SHP77 (cell line): ENCODE data around the gene SS18.
A peak's percentile ranks its signal among the peaks of the same experiment; 100 is the strongest.
"Not testable (repeated sequence)": the region's sequence is repeated elsewhere in the genome, so short reads cannot be mapped to it uniquely, and the experiment has no call there.

Source experiments
- DNase-seq, 2 experiments: peaks; one replicate each; lab custom pipeline; 2025; lab: John Stamatoyannopoulos, UW

The SS18 gene

GRCh38 chr18:26090130-26091046, at the start of gene SS18:
Gene SS18 (minus strand): TSS chr18:26090613. CDS start chr18:26090569, 44 bp downstream.
- peak; percentile 86 to 92 for DNase-seq

- no peak for DNase-seq
Measured at GRCh38 chr18:26135548-26135947, 45.1 kb upstream of the SS18 start.

- no peak for DNase-seq
Measured at GRCh38 chr18:26134107-26134506, 43.7 kb upstream of the SS18 start.

GRCh38 chr18:26133652-26134051, 43.2 kb upstream of the SS18 start, which contains the start of gene PSMA8:
Gene PSMA8 (plus strand): TSS chr18:26133869. CDS start chr18:26133966, 97 bp downstream.
- no peak for DNase-seq

GRCh38 chr18:26128192-26128591, 37.8 kb upstream of the SS18 start:
- not testable (repeated sequence) for DNase-seq

- no peak for DNase-seq
Measured at GRCh38 chr18:26127786-26128185, 37.4 kb upstream of the SS18 start.

GRCh38 chr18:26121994-26122393, 31.6 kb upstream of the SS18 start:
- not testable (repeated sequence) for DNase-seq

GRCh38 chr18:26121476-26121875, 31.1 kb upstream of the SS18 start:
- DNase-seq, result no peak

GRCh38 chr18:26119246-26119645, 28.8 kb upstream of the SS18 start:
- no peak for DNase-seq

- no peak for DNase-seq
Measured at GRCh38 chr18:26104035-26104434, 13.6 kb upstream of the SS18 start.

- DNase-seq, result peak in 1 of 2 experiments; percentile 17
Measured at GRCh38 chr18:26103579-26103978, 13.2 kb upstream of the SS18 start.

- DNase-seq, result no peak
Measured at GRCh38 chr18:26097563-26097962, 7.2 kb upstream of the SS18 start.

- no peak for DNase-seq
Measured at GRCh38 chr18:26096852-26097251, 6.4 kb upstream of the SS18 start.

GRCh38 chr18:26091047-26091630, 726 bp upstream of the SS18 start:
- DNase-seq, result peak; percentile 51 to 75

GRCh38 chr18:26089293-26090129, 902 bp downstream of the SS18 start:
- no peak for DNase-seq

- DNase-seq, result no peak
Measured at GRCh38 chr18:26088487-26088886, 1.9 kb downstream of the SS18 start.

GRCh38 chr18:26086959-26087358, 3.5 kb downstream of the SS18 start:
- DNase-seq, result no peak

GRCh38 chr18:26085056-26085455, 5.4 kb downstream of the SS18 start:
- DNase-seq, result no peak

GRCh38 chr18:26083099-26083498, 7.3 kb downstream of the SS18 start:
- no peak for DNase-seq

- no peak for DNase-seq
Measured at GRCh38 chr18:26082475-26082874, 7.9 kb downstream of the SS18 start.

- no peak for DNase-seq
Measured at GRCh38 chr18:26074246-26074645, 16.2 kb downstream of the SS18 start.

- no peak for DNase-seq
Measured at GRCh38 chr18:26073758-26074157, 16.7 kb downstream of the SS18 start.
